HG03571 (cell line): Measurements from ENCODE around the gene SMAGP.
"Not testable (repeated sequence)": the region's sequence is repeated elsewhere in the genome, so short reads cannot be mapped to it uniquely, and the experiment has no call there.

ENCODE experiments used
- ATAC-seq: cut with Tn5 transposase; IDR thresholded peaks from one replicate; pipeline ENCODE4 v1.9.1; 2021; ENCODE audit not compliant: unreplicated experiment

The SMAGP gene

DNA sequence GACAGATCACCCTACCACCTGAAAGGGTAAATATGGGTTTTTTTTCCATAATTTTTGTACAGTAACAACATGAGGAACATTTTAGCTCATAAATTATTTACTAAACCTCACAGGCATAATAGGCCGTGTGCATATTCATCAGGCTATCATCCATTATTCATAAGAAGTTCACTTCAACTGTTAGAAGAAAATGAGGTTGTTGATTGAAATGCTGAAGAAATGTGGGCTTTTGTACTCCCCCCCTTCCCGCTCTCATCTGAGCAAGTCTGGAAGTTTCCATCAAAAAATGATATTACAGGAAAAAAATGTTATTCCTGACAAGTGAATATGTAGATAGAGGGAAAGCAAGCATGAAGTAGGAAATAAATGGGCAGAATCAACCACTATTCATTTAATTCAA is 44.4 kb downstream of the SMAGP start:
- no peak for ATAC-seq

DNA sequence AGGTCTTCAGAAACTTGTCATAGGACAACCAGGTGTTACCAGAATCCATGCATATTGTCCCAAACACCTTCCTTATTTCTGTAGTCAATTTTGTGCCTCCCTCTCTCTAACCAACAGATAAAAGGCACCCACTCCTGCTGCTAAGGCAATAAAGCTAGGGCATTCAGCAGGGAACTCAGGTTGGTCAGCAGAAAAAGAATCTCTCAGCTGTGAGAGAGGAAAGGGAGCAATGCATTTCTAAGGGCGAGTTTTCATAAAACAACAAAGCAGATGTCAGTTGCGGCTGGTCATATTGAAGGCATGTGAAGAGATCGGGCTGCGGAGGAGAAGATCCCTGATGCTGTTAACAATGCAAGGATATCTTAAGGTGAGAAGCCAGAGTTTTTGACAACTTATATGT is 45.0 kb downstream of the SMAGP start:
- ATAC-seq = no peak

DNA sequence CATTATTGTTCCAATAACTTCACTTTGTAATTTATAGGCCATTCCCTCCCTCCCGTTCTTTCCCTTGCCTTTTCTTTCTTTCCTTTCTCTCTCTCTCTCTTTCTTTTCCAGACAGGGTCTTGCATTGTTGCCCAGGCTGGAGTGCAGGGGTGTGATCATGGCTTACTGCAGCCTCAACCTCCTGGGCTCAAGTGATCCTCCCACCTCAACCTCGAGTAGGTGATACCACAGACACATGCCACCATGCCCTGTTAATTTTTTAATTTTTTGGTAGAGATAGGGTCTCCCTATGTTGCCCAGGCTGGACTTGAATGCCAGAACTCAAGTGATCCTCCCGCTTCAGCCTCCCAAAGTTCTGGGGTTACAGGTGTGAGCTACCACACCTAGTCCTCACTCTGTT is 45.6 kb downstream of the SMAGP start:
- ATAC-seq = no peak

DNA sequence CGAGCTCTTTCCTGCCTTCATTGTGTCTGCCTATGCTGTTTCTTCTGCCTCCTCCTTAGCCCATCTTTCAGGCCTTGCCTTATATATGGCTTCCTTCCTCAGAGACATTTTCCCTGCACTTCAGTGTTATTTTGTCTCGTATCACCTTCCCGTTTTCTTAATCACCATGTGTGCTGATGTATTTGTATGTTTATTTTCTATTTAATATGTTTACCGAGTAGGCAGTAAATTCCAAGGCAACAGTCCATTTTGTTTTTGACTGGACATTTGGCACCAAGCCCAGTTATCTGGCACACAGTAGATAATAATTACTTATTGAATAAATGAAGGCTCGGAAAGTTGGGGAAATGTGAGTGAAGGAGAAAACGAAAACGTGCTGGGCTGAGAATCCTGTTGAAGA is 47.8 kb downstream of the SMAGP start:
- no peak for ATAC-seq

DNA sequence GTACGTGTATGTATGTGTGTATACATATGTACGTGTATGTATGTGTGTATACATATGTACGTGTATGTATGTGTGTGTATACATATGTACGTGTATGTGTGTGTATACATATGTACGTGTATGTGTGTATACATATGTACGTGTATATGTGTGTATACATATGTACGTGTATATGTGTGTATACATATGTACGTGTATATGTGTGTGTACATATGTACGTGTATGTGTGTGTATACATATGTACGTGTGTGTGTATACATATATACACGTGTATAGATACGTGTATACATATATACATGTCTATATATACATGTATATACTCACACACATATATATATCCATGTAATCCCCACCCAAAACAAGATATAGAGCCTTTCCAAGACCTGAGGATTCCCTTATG is 50.4 kb downstream of the SMAGP start:
- ATAC-seq = not testable (repeated sequence)

DNA sequence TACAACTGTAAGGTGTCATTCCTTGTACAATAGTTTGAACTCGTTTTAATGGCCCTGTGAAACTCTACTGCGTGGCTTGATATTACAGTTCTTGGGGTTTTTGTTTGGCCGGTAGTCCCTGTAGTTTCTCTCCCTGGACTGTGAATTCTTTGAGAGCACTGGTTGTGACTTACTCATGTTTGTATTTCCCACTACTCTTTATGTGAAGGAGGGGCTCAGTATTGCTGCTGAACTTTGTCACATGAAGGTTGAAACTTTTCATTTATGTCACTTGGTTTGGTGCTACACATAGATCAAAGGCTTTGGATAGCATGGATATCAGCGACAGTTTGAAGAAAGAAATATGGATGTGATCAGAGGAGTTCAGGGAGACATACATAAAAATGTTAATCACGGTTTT is 50.9 kb downstream of the SMAGP start:
- ATAC-seq = no peak

DNA sequence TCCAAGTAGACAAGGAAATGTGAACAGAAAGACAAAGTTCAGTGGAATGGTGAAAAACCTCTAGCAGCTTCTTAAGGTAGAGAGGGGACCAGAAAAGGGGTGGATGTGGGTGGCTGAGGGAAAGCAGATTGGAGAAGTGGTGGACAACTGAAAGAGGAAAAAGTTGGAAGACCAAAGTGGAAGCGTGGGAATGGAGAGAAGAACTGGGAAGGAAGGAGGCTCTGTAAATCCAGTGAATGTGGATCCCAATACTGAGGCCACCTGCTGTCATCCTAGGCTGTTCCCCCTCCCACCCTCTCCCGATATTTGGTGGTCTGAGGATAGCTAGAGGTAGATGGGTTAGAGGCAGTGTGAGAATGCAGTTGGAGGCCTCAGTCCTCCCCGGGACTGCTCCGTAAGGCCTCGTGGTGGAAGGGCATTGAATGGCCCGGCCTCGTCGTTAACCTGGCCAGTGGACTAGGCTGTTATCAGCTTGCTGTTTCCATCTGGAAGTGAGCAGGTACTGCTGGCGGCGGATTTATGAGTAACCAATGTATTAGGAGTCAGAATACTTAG is 51.5 kb downstream of the SMAGP start:
- no peak for ATAC-seq

DNA sequence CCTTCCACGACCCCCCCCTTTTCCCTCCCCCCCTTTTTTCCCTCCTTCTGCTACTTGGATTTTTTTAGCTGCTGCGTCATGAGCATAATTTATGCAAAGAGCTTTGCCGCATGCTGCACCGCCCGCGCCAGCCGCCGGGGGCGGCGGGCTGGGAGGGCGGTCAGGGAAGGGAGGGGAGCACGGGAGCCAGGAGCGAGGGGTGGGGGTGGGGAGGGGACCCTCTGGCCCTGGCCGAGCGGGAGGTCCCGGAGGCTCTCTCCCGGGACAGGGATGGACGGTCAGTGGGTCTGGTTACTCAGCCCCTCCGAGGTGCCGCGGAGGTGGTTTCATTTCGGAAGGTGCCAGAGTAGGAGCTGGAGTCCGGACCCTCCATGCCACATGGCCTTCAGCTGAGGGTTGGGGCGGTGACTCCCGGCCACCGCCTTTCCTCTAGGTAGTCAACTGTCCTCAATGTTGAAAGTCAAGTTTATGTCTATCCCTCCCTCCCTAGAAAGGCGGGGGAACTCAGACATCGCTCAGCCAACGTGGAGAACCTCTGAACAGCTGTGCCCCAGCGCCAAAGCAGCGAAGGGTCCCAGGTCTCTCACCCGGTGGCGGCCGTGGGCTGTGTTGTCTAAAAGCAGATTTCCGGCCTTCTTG is 52.1 kb downstream of the SMAGP start, which contains the start of gene POU6F1:
POU6F1 (minus strand) TSS at position 95 of the 639 bp plus-strand sequence. CDS start 11,226 bp downstream, outside the sequence.
- ATAC-seq = peak; percentile 72

DNA sequence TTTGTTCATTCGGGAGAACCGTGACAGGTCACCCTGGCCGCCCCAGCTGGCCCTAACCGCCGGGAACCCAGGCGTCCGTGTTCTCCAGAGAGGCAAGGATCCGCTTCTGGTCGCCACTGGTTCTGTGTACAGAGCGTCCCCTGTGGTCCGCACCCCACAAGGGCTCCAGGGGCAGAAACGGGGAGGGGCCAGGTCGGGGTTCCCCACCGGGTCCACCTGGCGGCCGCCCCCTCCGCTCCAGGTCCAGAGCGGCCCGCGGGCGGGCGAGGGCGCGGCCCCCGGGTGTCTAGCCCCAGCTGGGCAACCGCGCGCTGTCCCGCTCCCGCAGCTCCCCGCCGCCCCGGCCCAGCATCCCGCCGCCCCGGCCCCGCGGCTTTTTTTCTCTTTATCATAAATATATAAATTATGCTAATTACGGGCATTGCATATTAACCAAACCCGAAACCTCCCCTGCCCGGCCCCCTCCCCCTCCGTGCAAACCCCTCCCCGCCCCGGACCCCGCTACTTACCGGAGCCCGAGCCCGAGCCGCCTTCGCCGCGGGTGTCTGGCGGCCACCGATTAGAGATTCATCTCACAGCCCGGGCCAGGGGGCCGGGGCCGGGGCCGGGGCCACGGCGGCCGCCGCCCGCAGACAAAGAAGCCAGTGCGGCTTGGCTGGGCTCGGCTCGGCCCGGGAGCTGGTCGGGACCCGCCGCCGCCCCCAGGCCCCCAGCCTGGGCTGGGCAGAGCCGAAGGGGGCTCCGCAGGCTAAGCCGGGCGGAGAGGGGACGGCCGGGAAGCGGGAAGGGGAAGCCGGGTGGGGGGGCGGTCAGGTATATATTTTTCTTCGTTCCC is 52.9 kb downstream of the SMAGP start:
- ATAC-seq = peak; percentile 42

DNA sequence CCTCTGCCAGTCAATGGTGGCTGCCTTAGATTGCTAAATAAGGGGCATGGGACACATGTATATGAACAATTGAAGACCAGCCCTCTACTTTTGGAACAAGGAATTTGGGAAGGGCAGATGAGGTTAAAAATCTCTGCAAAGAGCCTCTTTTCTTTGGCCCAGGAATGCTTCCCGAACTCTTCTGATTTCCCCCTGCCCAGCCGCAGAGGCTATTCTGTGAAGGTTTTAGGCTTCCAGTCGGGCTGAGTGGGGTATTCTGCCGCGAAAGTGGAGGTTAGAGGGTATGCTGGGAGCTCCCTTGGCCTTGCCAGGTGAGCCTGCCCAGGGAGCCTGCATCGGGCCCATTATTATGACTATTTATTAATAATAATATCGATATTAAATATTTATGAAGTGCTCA is 53.6 kb downstream of the SMAGP start:
- no peak for ATAC-seq

DNA sequence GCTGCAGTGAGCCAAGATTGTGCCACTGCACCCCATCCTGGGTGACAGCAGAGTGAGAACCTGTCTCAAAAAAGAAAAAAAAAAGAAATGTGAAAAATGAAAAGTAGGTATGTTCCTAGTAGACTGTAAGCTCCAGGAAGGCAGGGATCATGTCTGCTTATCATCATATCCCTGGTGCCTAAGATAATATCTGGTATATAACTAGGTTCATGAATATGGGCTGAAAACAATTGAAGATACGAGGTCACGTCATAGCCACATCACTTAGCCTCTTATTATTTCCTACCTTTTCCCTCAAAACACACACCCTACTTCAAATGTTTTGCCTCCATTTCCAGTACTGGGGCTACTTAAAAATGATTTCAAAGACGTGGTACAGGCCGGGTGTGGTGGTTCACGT is 55.3 kb downstream of the SMAGP start:
- no peak for ATAC-seq

DNA sequence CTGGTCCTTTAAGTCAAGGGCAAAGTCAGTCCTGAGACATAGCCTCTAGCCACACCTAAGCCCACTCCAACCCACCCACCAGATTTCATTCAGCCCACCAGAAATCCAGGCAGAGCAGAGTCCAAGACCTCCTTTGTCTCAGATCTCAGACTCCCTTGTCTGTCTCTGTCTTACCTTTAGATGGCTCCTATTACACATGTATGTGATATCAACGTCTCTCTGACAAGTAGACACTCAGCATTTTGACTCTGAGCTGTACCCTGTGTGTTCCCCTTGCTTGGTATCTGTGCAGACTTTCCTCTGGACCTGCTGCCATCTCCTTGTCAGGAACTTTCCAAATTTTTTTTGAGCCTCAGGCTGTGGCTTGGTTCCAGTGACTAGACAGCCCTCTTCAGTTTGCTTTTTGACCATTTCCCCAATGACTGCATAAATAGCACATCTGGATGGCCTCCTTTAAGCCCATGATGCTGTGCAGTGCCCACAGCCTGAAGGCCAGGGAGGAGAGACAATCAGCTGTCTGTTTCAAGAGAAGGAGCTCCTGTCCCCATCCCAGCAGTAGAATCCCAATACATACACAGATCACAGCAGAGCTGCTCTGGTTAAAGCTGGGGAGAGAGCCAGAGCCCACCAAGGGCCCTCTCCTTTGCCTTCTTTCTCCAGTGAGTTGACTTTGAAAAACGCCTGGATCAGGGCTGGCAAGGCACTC is 59.4 kb downstream of the SMAGP start:
- no peak for ATAC-seq

DNA sequence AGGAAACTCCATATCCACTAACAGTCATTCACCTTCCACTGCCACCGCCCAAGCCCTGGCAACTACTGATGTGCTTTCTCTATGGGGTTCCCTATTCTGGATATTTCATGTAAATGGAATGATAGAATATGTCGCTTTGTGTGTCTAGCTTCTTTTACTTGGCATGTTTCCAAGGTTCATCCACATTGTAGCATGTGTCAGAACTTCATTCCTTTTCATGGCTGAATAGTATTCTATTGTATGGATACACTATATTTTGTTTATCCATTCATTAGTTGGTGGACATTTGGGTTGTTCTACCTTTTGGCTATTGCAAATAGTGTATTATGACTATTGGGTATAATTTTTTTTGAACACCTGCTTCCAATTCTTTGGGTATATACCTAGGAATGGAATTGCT is 61.0 kb downstream of the SMAGP start:
- ATAC-seq = no peak

DNA sequence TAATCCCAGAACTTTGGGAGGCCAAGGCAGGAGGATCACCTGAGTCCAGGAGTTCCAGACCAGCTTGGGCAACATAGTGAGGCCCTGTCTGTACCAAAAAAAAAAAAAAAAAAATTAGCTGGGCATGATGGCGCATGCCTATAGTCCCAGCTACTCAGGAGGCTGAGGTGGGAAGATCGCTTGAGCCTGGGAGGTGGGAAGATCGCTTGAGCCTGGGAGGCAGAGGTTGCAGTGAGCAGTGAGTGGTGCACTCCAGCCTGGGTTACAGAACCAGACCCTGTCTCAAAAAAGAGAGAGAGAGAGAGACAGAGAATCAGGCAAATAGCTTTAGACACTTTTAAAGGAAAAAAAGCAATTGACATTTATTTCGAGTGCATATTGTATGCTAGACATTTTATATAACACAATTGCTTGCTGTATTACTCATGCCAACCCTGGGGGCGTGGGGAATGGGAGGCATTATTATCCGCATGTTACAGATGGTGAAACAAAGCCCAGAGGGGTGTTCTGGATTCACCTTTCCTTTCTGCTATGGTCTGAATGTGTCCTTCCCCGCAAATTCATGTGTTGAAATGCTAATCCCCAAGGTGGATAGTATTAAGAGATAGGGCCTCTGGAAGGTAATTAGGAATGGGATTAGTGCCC is 62.1 kb downstream of the SMAGP start:
- no peak for ATAC-seq

DNA sequence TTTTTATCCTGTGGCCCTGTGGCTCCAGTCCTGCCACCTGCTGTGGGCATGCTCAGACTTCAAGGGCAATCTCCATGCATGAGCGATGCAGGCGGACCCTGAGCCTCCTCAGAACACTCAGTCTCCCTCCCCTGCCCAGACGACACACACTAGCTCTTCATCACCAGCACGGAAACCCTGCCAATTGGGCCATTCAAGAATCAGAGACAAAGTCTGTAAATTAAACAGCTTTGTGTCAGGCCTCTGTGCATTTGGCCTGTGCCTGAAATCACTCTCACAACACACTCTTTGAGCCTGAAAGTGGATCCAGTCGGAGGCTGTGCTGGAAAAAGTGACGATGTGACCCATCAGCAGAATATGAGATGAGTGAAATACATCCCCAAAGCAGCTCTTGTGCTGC is 64.9 kb downstream of the SMAGP start:
- no peak for ATAC-seq

DNA sequence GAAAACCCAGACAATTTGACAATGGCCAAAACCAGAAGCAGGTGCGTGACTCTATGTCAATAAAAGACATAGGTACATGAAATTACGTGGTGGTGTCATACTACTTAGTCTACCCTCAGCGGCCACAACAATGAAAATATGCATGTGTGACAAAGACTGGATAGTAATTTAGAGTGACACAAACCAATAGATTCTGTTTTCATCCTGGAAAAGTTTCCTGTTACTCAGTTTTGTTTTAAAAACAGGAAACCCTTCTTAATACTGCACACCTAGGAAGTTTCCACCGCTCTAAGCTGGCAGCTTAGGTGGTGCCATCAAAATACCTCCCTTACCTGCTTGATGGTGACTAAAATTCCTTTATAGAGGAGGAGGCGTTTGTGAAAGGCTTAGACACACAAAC is 67.5 kb downstream of the SMAGP start:
- ATAC-seq = no peak

DNA sequence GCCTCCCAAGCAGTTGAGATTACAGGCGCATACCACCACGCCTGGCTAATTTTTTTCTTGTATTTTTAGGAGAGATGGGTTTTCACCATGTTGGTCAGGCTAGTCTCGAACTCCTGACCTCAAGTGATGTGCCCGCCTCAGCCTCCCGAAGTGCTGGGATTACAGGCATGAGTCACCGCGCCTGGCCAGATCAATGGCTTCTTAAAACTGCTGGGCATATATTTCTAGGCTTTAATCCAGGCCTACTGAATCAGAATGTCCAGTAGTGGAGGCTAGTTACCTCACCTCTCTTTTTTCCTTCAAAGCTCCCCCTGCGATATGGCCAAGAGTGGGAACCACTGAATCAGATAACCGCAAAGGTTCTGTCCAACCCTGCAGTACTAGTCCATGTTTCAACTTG is 69.4 kb downstream of the SMAGP start:
- ATAC-seq = no peak

DNA sequence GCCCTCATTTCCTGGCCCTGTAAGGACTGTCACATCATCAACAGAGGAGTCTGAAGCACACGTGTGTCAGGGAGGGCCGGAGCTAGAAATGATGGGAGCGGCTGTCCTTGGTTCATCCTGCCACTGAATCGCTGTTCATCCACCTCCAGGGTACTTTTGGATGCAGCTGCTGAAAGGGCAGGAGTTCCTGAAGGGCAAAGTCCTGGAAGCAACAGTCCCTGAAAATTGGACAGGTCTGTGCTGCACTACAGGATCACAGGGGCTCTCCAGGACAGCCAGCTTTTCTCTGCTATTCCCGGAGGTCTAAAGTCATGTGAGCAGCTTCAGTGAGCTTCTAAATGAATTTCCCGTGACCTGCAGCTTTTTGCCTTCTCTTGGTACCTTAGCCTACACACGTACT is 70.1 kb downstream of the SMAGP start:
- ATAC-seq = no peak

DNA sequence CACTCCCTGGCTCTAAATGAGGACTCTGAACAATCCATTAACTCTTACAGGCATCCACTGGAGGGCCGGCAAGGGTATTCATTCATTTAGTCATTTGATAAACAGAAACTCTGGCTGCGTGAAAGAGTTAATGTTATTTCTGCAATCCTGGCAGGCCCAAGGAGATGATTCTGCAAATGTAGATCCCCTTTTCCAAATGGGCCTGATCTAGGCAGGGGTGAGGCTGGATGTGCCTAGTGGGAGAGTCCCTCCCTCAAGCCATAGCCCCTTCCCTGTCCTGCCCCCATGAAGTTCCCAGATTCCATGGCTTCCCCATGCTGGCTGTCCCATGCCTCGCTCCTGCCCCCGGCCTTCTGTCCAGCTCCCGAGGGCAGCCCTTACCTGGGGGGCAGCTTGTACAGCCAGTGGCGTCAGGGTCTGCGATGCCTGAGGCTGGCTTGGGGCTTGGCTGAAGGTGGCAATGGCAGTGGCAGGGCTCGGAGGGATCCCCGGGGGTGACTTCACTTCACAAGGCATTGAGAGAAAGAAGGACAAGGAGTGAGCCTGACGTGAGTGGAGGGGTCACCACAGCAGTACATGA is 70.8 kb downstream of the SMAGP start:
- no peak for ATAC-seq

DNA sequence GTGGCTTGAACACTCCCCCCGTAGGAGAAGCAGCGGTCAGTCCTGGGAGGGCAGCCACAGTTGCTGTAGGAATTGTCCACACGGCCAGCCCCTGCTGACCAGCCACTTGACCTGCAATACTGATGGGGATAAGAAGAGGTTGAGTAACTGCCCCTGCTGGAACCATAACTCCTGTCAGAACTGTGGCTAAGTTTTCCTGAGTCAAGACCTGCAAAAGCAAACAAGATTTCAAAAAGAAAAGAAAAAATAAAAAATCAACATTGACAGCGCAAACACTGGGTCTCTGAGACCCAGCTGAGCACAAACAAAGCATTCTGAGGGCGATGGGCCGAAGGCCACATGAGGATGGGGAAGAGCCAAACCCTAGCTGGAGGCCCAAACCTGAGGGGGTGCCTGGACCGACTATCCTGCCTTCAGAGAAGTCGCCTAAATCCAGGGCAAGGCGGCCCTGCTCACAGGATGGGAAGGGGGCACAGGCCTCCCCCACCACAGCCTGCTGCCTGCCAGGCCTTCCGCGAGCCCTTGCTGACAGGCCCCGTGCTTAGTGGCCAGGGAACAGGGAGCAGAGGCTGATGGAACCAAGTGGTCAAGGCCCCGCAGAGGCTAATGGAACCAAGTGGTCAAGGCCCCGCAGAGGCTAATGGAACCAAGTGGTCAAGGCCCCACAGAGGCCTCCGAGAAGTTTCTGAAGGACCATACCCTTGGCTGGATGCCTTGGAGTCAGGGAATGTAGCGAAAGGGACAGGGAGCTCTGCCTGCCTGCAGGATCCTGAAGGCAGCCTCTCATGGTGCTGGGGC is 71.4 kb downstream of the SMAGP start:
- no peak for ATAC-seq
